Vagina (tissue), 2 donors: Measurements from ENCODE around the gene NOL6.

Source experiments
- POLR2A ChIP-seq, 2 donors: fragments of 450-650 bp; IDR thresholded peaks; one replicate each; pipeline ENCODE4 v1.6.1; 2017; ENCODE audit warnings: antibody characterized with exemption in 2 of 2, mild to moderate bottlenecking in 2 of 2, moderate library complexity in 2 of 2
- TF ChIP-seq, protein P1 (sequence below), 3 experiments: fragments of 450-650 bp in 2 of 3; fragments of 200-600 bp in 1 of 3; sonication (generic) in 1 of 3; IDR thresholded peaks; one replicate each; pipeline ENCODE4 v1.5.1; 2017 to 2019; ENCODE audit warnings: antibody characterized with exemption in 3 of 3, mild to moderate bottlenecking in 2 of 3, moderate library complexity in 2 of 3

GRCh38 chr9:33429256-33429985 lies 44.3 kb downstream of the NOL6 start:
- TF ChIP-seq POLR2A (IDR thresholded peaks at IDR 0.05) = no peak
- TF ChIP-seq, protein P1, sequence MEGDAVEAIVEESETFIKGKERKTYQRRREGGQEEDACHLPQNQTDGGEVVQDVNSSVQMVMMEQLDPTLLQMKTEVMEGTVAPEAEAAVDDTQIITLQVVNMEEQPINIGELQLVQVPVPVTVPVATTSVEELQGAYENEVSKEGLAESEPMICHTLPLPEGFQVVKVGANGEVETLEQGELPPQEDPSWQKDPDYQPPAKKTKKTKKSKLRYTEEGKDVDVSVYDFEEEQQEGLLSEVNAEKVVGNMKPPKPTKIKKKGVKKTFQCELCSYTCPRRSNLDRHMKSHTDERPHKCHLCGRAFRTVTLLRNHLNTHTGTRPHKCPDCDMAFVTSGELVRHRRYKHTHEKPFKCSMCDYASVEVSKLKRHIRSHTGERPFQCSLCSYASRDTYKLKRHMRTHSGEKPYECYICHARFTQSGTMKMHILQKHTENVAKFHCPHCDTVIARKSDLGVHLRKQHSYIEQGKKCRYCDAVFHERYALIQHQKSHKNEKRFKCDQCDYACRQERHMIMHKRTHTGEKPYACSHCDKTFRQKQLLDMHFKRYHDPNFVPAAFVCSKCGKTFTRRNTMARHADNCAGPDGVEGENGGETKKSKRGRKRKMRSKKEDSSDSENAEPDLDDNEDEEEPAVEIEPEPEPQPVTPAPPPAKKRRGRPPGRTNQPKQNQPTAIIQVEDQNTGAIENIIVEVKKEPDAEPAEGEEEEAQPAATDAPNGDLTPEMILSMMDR (IDR thresholded peaks at IDR 0.05) = no peak
